B cell (primary cell): ENCODE results near the gene CCDC85C.

Source experiments
- EZH2 ChIP-seq: IDR thresholded peaks from 2 replicates; pipeline ENCODE4 v1.6.1; 2012; ENCODE audit warnings: borderline replicate concordance, low read depth, mild to moderate bottlenecking, moderate library complexity, low read length; ENCODE audit not compliant: insufficient read depth, poor library complexity, severe bottlenecking
- TF ChIP-seq, protein P1 (sequence below): fragments of 200-600 bp; IDR thresholded peaks from one replicate; pipeline ENCODE4 v1.8.0; 2022; ENCODE audit warnings: antibody characterized with exemption, mild to moderate bottlenecking

- TF ChIP-seq, protein P1, sequence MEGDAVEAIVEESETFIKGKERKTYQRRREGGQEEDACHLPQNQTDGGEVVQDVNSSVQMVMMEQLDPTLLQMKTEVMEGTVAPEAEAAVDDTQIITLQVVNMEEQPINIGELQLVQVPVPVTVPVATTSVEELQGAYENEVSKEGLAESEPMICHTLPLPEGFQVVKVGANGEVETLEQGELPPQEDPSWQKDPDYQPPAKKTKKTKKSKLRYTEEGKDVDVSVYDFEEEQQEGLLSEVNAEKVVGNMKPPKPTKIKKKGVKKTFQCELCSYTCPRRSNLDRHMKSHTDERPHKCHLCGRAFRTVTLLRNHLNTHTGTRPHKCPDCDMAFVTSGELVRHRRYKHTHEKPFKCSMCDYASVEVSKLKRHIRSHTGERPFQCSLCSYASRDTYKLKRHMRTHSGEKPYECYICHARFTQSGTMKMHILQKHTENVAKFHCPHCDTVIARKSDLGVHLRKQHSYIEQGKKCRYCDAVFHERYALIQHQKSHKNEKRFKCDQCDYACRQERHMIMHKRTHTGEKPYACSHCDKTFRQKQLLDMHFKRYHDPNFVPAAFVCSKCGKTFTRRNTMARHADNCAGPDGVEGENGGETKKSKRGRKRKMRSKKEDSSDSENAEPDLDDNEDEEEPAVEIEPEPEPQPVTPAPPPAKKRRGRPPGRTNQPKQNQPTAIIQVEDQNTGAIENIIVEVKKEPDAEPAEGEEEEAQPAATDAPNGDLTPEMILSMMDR = no peak
- TF ChIP-seq EZH2 = no peak
Measured at GRCh38 chr14:99647411-99647810, 43.4 kb upstream of the CCDC85C start.
